Subcutaneous abdominal adipose tissue (tissue), 5 donors: ENCODE results near the gene IFNL4.
"Not testable (repeated sequence)": the region's sequence is repeated elsewhere in the genome, so short reads cannot be mapped to it uniquely, and the experiment has no call there.

Experiments
- H3K27ac ChIP-seq: one replicate; pipeline ENCODE4 v1.7.0; 2013; ENCODE audit warnings: low read depth, mild to moderate bottlenecking, inconsistent platforms, low read length, moderate library complexity
- H3K27me3 ChIP-seq, 5 donors: one replicate each; pipeline ENCODE4 v1.7.0; 2013; ENCODE audit warnings: low read length in 5 of 5, inconsistent platforms in 1 of 5; ENCODE audit not compliant: control insufficient read depth in 5 of 5, insufficient read depth in 4 of 5
- H3K36me3 ChIP-seq, 5 donors: one replicate each; pipeline ENCODE4 v1.7.0; 2013; ENCODE audit warnings: low read length in 5 of 5; ENCODE audit not compliant: control insufficient read depth in 5 of 5, insufficient read depth in 5 of 5
- H3K4me1 ChIP-seq, 5 donors: one replicate each; pipeline ENCODE4 v1.7.0; 2013; ENCODE audit warnings: low read length in 5 of 5, mild to moderate bottlenecking in 3 of 5, moderate library complexity in 1 of 5; ENCODE audit not compliant: control insufficient read depth in 5 of 5, insufficient read depth in 5 of 5
- H3K4me3 ChIP-seq, 5 donors: one replicate each; pipeline ENCODE4 v1.7.0; 2013; ENCODE audit warnings: low read length in 5 of 5, low read depth in 1 of 5
- H3K9ac ChIP-seq, 5 donors: one replicate each; pipeline ENCODE4 v1.7.0; 2013; ENCODE audit warnings: low read length in 5 of 5, mild to moderate bottlenecking in 4 of 5, moderate library complexity in 3 of 5
- H3K9me3 ChIP-seq, 5 donors: one replicate each; pipeline ENCODE4 v1.7.0; 2013; ENCODE audit warnings: low read length in 5 of 5; ENCODE audit not compliant: control insufficient read depth in 5 of 5
- donor health status: healthy.
- donor health status: healthy.
- donor health status: healthy.
- donor health status: healthy.
- donor health status: healthy.

The IFNL4 gene

DNA sequence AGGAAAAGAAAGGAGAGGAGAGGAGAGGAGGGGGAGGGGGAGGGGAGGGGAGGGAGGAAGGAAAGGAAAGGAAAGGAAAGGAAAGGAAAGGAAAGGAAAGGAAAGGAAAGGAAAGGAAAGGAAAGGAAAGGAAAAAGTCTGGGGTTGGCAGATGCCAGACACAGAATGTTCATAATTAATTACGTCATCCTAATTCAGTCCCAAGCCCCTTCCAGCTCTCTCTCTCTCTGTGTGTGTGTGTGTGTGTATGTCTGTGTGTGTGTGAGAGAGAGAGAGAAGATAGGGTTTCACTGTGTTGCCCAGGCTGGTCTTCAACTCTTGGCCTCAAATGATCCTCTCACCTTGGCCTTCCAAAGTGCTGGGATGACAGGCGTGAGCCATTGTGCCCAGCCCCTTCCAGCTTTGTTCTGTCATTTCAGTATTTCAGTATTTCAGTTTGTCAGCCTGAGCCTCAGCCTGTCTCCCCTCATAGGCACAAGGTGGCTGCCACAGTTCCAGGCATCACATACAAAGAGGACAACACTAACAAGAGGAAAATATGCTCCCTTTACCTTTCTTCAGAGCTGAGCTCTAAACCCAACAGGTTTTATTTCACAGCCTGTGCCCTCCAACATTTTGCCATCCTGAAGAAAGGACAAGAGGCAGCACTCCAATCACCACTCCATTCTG lies 18.4 kb downstream of the IFNL4 start:
- H3K4me1 ChIP-seq = no peaks in the 10 kb centered on the region
- no peak overlapping the region for H3K9ac ChIP-seq
- peaks cover 0 to 6% (median 4%) of the 10 kb centered on the region in 5 donors for H3K9me3 ChIP-seq
- no peak overlapping the region for H3K4me3 ChIP-seq
- H3K27ac ChIP-seq = no peak overlapping the region
- no peaks in the 10 kb centered on the region for H3K36me3 ChIP-seq
- H3K27me3 ChIP-seq = peaks cover 0 to 3% (median 0%) of the 10 kb centered on the region in 5 donors

DNA sequence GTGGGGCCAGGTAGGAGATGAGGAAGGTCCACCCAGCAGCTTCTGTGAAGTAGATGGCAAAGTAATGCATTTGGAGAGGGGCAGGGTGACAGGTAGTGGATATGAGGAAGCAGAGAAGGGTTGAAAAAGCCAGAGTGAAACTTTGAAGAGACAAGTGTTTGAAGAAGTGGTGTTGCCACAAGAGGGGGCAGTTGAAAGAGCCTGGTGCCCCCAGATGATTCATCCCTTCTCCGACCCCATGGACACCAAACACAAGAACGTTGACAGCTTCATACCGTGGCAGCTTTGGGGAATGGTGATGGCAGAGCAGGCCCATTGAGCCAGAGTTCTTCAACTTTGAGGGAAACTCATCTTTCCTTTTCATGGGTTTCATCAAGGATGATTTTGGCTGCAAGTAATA lies 23.7 kb downstream of the IFNL4 start:
- Histone ChIP-seq H3K36me3 (no peaks in the 10 kb centered on the region), H3K9ac (no peak overlapping the region), H3K27me3 (peaks cover 0 to 5% (median 2%) of the 10 kb centered on the region in 5 donors)

DNA sequence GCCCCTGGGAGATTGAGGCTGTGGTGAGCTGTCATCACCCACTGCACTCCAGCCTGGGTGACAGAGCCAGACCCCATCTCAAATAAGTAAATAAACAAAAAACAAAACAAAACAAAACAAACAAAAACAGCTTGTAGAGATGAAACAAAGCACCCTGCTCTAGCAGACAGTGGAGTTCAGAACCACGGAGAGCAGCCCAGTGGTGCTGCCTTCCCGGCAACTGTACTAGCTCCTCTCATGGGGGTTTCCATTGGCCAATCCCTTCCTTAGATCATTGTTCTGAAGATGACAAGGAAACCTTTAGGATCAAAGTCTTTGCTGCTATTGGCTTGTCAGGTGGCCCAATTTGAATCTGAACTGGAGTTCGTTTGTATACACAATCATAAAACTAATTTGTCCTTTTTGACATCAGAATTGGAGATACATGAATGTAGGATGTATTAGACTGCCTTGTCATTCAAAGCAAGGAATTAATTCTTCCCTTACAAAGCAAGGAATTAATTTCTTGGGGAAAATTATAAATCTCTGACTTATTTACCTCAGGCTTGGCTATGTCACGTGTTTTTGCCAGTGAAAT lies 24.9 kb downstream of the IFNL4 start:
- H3K27ac ChIP-seq = no peak overlapping the region
- H3K4me3 ChIP-seq = no peak overlapping the region
- H3K9me3 ChIP-seq = no peaks in the 10 kb centered on the region
- H3K4me1 ChIP-seq = no peaks in the 10 kb centered on the region
- no peak overlapping the region for H3K9ac ChIP-seq
- H3K36me3 ChIP-seq = no peaks in the 10 kb centered on the region
- peaks cover 0 to 5% (median 2%) of the 10 kb centered on the region in 5 donors for H3K27me3 ChIP-seq

More for the DNA sequence above, 23.7 kb downstream of the IFNL4 start:
- Histone ChIP-seq H3K4me3 (no peak overlapping the region), H3K4me1 (no peaks in the 10 kb centered on the region), H3K27ac (no peak overlapping the region), H3K9me3 (no peaks in the 10 kb centered on the region)

DNA sequence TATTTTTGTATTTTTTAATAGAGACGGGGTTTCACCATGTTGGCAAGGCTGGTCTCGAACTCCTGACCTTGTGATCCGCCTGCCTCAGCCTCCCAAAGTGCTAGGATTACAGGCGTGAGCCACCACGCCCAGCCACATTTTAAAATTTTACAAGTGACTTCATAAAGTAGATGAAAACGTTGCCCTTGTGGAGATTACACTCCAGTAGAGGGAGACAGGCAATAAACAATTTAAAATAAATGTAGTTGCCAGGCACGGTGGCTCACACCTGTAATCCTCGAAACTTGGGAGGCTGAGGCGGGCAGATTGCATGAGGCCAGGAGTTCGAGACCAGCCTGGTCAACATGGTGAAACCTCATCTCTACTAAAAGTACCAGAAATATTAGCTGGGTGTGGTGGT lies 29.5 kb downstream of the IFNL4 start:
- not testable (repeated sequence) for H3K4me3 ChIP-seq, H3K4me1 ChIP-seq, H3K9me3 ChIP-seq, H3K27ac ChIP-seq, H3K36me3 ChIP-seq, H3K27me3 ChIP-seq, H3K9ac ChIP-seq

- peaks cover 0 to 4% (median 0%) of the 10 kb centered on the region in 5 donors for H3K4me1 ChIP-seq
- H3K4me3 ChIP-seq = no peak overlapping the region
- peaks cover 0 to 4% (median 2%) of the 10 kb centered on the region in 5 donors for H3K27me3 ChIP-seq
- H3K36me3 ChIP-seq = no peaks in the 10 kb centered on the region
- H3K9ac ChIP-seq = no peak overlapping the region
- peaks cover 0 to 7% (median 6%) of the 10 kb centered on the region in 5 donors for H3K9me3 ChIP-seq
- no peak overlapping the region for H3K27ac ChIP-seq
Observed at GRCh38 chr19:39218230-39219007, 30.2 kb downstream of the IFNL4 start.

GRCh38 chr19:39217094-39217493 lies 31.6 kb downstream of the IFNL4 start:
- peaks cover 0 to 4% (median 0%) of the 10 kb centered on the region in 5 donors for H3K4me1 ChIP-seq
- no peak overlapping the region for H3K27ac ChIP-seq
- H3K9me3 ChIP-seq = peaks cover 0 to 7% (median 6%) of the 10 kb centered on the region in 5 donors
- no peak overlapping the region for H3K4me3 ChIP-seq
- no peak overlapping the region for H3K9ac ChIP-seq
- H3K36me3 ChIP-seq = no peaks in the 10 kb centered on the region
- peaks cover 0 to 4% (median 2%) of the 10 kb centered on the region in 5 donors for H3K27me3 ChIP-seq

- H3K9ac ChIP-seq, H3K27ac ChIP-seq: not testable (repeated sequence)
Observed at GRCh38 chr19:39215323-39215722, 33.3 kb downstream of the IFNL4 start.

DNA sequence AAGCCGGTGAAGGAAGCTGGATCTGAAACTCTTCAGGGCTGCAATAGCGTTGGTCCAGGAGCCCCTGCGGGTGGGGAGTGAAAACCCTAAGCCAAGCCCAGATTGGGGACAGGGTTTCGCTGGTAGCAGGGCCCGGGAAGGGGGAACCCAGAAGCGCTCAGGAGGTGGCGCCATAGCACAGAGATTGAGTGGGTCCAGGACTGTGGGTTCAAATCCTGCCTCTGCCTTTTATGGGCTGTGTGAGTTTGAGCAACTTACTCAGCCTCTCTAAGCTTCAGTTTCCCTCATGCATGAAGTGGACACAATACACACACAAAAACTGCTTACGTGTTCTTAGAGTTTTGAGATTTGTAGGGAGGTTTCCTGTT lies 36.3 kb downstream of the IFNL4 start:
- no peaks in the 10 kb centered on the region for H3K4me1 ChIP-seq
- no peak overlapping the region for H3K27ac ChIP-seq
- no peak overlapping the region for H3K4me3 ChIP-seq
- H3K36me3 ChIP-seq = no peaks in the 10 kb centered on the region
- peaks cover 0 to 8% (median 6%) of the 10 kb centered on the region in 5 donors for H3K27me3 ChIP-seq
- no peak overlapping the region for H3K9ac ChIP-seq
- H3K9me3 ChIP-seq = peaks cover 0 to 7% (median 6%) of the 10 kb centered on the region in 5 donors

More at GRCh38 chr19:39215323-39215722, 33.3 kb downstream of the IFNL4 start:
- H3K4me1 ChIP-seq, H3K4me3 ChIP-seq, H3K36me3 ChIP-seq, H3K27me3 ChIP-seq, H3K9me3 ChIP-seq: not testable (repeated sequence)

GRCh38 chr19:39211731-39212374 lies 36.8 kb downstream of the IFNL4 start:
- Histone ChIP-seq H3K27me3 (peaks cover 0 to 9% (median 6%) of the 10 kb centered on the region in 5 donors), H3K9me3 (peaks cover 0 to 7% (median 6%) of the 10 kb centered on the region in 5 donors), H3K9ac (no peak overlapping the region), H3K36me3 (no peaks in the 10 kb centered on the region), H3K27ac (no peak overlapping the region), H3K4me3 (no peak overlapping the region), H3K4me1 (no peaks in the 10 kb centered on the region)
